ENCODE data around the gene MICAL3.

DNA sequence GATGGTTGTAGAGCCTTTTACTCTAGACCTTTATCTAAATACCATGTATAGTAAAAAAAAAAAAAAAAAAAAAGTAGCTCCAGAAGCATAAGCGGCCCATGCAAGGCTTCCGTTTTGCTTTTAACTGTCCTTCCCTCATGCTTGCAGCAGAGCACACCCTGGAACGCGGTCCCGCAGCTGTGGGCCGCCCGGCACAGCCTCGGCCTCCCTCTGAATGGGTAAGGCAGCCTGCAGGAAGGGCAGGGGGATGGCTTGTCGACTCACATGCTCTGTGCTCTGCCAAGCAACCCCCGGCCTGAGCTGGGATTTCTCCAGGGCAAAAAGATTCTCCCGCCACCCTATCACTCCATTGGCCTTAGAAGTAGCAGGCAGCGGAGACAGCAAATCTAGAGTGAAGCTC is 148.7 kb downstream of the MICAL3 start:
- TF ChIP-seq, protein P1, sequence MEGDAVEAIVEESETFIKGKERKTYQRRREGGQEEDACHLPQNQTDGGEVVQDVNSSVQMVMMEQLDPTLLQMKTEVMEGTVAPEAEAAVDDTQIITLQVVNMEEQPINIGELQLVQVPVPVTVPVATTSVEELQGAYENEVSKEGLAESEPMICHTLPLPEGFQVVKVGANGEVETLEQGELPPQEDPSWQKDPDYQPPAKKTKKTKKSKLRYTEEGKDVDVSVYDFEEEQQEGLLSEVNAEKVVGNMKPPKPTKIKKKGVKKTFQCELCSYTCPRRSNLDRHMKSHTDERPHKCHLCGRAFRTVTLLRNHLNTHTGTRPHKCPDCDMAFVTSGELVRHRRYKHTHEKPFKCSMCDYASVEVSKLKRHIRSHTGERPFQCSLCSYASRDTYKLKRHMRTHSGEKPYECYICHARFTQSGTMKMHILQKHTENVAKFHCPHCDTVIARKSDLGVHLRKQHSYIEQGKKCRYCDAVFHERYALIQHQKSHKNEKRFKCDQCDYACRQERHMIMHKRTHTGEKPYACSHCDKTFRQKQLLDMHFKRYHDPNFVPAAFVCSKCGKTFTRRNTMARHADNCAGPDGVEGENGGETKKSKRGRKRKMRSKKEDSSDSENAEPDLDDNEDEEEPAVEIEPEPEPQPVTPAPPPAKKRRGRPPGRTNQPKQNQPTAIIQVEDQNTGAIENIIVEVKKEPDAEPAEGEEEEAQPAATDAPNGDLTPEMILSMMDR (IDR thresholded peaks at IDR 0.05): no peak
- no peak for TF ChIP-seq POLR2A (IDR thresholded peaks at IDR 0.05)
- no peak for TF ChIP-seq EP300 (IDR thresholded peaks at IDR 0.05)
